ENCODE data around the gene SLC26A1. TPM values are rescaled to one million over a fixed set of nuclear protein-coding genes. Genes with fewer than 3 reads are reported as not detected.

SLC26A1 gene
- total RNA-seq (2021): 0.53 and 1.3 TPM in 2 replicates
- percentile 29 among the genes with signal in this experiment for Bru-seq, nascent RNA
- percentile 33 among the genes with signal in this experiment for BruChase-seq, experiment 1, labeled RNA remaining after a 2-hour chase
- BruChase-seq, experiment 2, labeled RNA remaining after a 6-hour chase: percentile 39 among the genes with signal in this experiment
- long read RNA-seq, partial matches to known transcripts: 0 of 4 reads
- long read RNA-seq, other reads (novel, unspliced or antisense): 4 of 4 reads

GRCh38 chr4:993111-994029, at the start of gene SLC26A1:
SLC26A1 (minus strand) TSS chr4:993404; CDS start chr4:991703, 1,701 bp downstream.
- Histone ChIP-seq H3K9me3 (ENCODE audit: insufficient read depth, low read depth) (no peaks in the 10 kb centered on the region), H3K4me3 (no peak within 1 kb of the TSS), H3K36me3 (ENCODE audit: low read depth) (no peaks in the 10 kb centered on the region), H3K27me3 (ENCODE audit: insufficient read depth, low read depth) (peaks cover 9% of the 10 kb centered on the region), H3K79me2 (ENCODE audit: low read depth) (0 out of 2 replicates have a peak, but pooled peaks cover 4% of the 10 kb centered on the region), H3K27ac (0 out of 2 replicates have a peak within 1 kb of the TSS, but pooled peaks have one; percentile 16), H2AFZ (no peak within 1 kb of the TSS), H3K9me2 (ENCODE audit: insufficient read depth) (no peaks in the 10 kb centered on the region), H3F3A (ENCODE audit: insufficient read depth, low read depth) (peaks cover 7% of the 10 kb centered on the region; the same call in 1 of the 2 replicates), H3K4me2 (peak within 1 kb of the TSS; percentile 42), H4K20me1 (ENCODE audit: insufficient read depth) (peaks cover 7% of the 10 kb centered on the region), H3K4me1 (replicated peaks; ENCODE audit: insufficient read depth) (peaks cover 13% of the 10 kb centered on the region)
- DNase-seq: no peak
- TF ChIP-seq EZH2 (IDR thresholded peaks at IDR 0.05; ENCODE audit: low read depth): no peak
- TF ChIP-seq CTCF (conservative IDR thresholded peaks at IDR 0.05): no peak
- intact Hi-C loops (cut with micrococcal nuclease; ENCODE audit: unreplicated experiment): no loop called here
- CTCF ChIA-PET: no interaction called here
- BruUV-seq (replicated peaks): TSS peak; percentile 23
- POLR2A ChIA-PET (ENCODE audit: unreplicated experiment): interaction anchor here (0.6 kb wide), 1 partner anchor 669 kb away, joined by 3 read pairs; no protein-coding TSS in a partner anchor

- no peaks in the 10 kb centered on the region for H3K9me3 ChIP-seq (ENCODE audit: insufficient read depth, low read depth)
- ChIA-PET POLR2A (ENCODE audit: unreplicated experiment) (no interaction called here), CTCF (no interaction called here)
- no peaks in the 10 kb centered on the region for H3K79me2 ChIP-seq (ENCODE audit: low read depth)
- no peak overlapping the region for H3K4me3 ChIP-seq
- peaks cover 49% of the 10 kb centered on the region for H3K4me1 ChIP-seq (replicated peaks; ENCODE audit: insufficient read depth)
- no peak overlapping the region for H3K27ac ChIP-seq
- H3K4me2 ChIP-seq: no peak overlapping the region
- H2AFZ ChIP-seq: no peak overlapping the region
- DNase-seq: no peak
- intact Hi-C loops (cut with micrococcal nuclease; ENCODE audit: unreplicated experiment): loop anchor here (5.0 to 10.0 kb wide), 4 partner anchors 40 to 292 kb away; partner anchors contain the start of gene CTBP1
- 0 out of 2 replicates have a peak, but pooled peaks cover 4% of the 10 kb centered on the region for H3K27me3 ChIP-seq (ENCODE audit: insufficient read depth, low read depth)
- H3K9me2 ChIP-seq (ENCODE audit: insufficient read depth): no peaks in the 10 kb centered on the region
- no peaks in the 10 kb centered on the region for H4K20me1 ChIP-seq (ENCODE audit: insufficient read depth)
- H3K36me3 ChIP-seq (ENCODE audit: low read depth): no peaks in the 10 kb centered on the region
- peaks cover 26% of the 10 kb centered on the region; the same call in 1 of the 2 replicates for H3F3A ChIP-seq (ENCODE audit: insufficient read depth, low read depth)
- TF ChIP-seq EZH2 (IDR thresholded peaks at IDR 0.05; ENCODE audit: low read depth) (no peak), CTCF (conservative IDR thresholded peaks at IDR 0.05) (no peak)
- BruUV-seq (replicated peaks): no TSS peak
Measured at GRCh38 chr4:1042352-1043055, 49.3 kb upstream of the SLC26A1 start.

- ChIA-PET CTCF (no interaction called here), POLR2A (ENCODE audit: unreplicated experiment) (interaction anchor here (0.8 kb wide), 1 partner anchor 40 kb away, joined by 8 read pairs; no protein-coding TSS in a partner anchor)
- Histone ChIP-seq H2AFZ (no peak overlapping the region), H3K79me2 (ENCODE audit: low read depth) (no peaks in the 10 kb centered on the region), H3K4me1 (replicated peaks; ENCODE audit: insufficient read depth) (peaks cover 49% of the 10 kb centered on the region), H3K27me3 (ENCODE audit: insufficient read depth, low read depth) (0 out of 2 replicates have a peak, but pooled peaks cover 2% of the 10 kb centered on the region), H3F3A (ENCODE audit: insufficient read depth, low read depth) (peaks cover 26% of the 10 kb centered on the region; the same call in 1 of the 2 replicates), H3K4me2 (peak overlapping the region; percentile 47), H3K36me3 (ENCODE audit: low read depth) (no peaks in the 10 kb centered on the region), H3K9me2 (ENCODE audit: insufficient read depth) (no peaks in the 10 kb centered on the region), H3K27ac (no peak overlapping the region), H4K20me1 (ENCODE audit: insufficient read depth) (no peaks in the 10 kb centered on the region), H3K4me3 (no peak overlapping the region), H3K9me3 (ENCODE audit: insufficient read depth, low read depth) (no peaks in the 10 kb centered on the region)
- intact Hi-C loops (cut with micrococcal nuclease; ENCODE audit: unreplicated experiment): loop anchor here (5.0 to 10.0 kb wide), 4 partner anchors 40 to 293 kb away; partner anchors contain the start of gene CTBP1
- BruUV-seq (replicated peaks): no TSS peak
- TF ChIP-seq CTCF (conservative IDR thresholded peaks at IDR 0.05) (no peak), EZH2 (IDR thresholded peaks at IDR 0.05; ENCODE audit: low read depth) (no peak)
- DNase-seq: no peak
Measured at GRCh38 chr4:1041936-1042330, 48.7 kb upstream of the SLC26A1 start.
